Measurements from ENCODE around the gene PCLAF.

DNA sequence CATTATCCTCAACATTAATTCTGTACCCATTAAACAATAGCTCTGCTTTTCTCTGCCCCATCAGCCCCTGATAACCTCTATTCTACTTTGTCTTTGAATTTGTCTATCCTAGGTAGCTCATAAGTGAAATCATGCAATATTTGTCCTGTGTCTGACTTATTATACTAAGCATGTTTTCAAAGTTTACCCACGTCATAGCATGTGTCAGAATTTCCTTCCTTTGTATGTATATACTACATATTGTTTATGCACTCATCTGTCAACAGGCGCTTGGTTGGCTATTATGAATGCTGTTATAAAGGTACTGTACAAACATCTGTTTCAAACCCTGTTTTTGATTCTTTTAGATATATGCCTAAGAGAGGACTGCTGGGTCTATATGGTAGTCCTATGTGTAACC, 43.5 kb downstream of the PCLAF start:
- TF ChIP-seq FOS (IDR thresholded peaks at IDR 0.05; ENCODE audit: borderline replicate concordance, insufficient read depth, low read length) (peak; percentile 41), POLR2A (IDR thresholded peaks at IDR 0.05; ENCODE audit: low read depth, low read length) (no peak), MAX (IDR thresholded peaks at IDR 0.05; ENCODE audit: insufficient read depth, insufficient read length) (no peak), POLR2AphosphoS5 (IDR thresholded peaks at IDR 0.05; ENCODE audit: insufficient read depth, low read depth, low read length) (no peak)
- TF ChIP-seq, protein P1, sequence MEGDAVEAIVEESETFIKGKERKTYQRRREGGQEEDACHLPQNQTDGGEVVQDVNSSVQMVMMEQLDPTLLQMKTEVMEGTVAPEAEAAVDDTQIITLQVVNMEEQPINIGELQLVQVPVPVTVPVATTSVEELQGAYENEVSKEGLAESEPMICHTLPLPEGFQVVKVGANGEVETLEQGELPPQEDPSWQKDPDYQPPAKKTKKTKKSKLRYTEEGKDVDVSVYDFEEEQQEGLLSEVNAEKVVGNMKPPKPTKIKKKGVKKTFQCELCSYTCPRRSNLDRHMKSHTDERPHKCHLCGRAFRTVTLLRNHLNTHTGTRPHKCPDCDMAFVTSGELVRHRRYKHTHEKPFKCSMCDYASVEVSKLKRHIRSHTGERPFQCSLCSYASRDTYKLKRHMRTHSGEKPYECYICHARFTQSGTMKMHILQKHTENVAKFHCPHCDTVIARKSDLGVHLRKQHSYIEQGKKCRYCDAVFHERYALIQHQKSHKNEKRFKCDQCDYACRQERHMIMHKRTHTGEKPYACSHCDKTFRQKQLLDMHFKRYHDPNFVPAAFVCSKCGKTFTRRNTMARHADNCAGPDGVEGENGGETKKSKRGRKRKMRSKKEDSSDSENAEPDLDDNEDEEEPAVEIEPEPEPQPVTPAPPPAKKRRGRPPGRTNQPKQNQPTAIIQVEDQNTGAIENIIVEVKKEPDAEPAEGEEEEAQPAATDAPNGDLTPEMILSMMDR (IDR thresholded peaks at IDR 0.05; ENCODE audit: extremely low read depth in 1 of 2, insufficient read depth in 1 of 2, low read depth in 1 of 2, low read length in 2 of 2): no peak

Data from endothelial cell of umbilical vein (primary cell).